Measurements from ENCODE around the gene MTHFD2. TPM values are rescaled to one million over a fixed set of nuclear protein-coding genes. Genes with fewer than 3 reads are reported as not detected.

Gene MTHFD2
- total and polyA plus RNA-seq, 2 of the 8 experiments (the other 6 are each of a cell fraction or from before 2014, with no cell fraction given), result 99.5 to 291 TPM

GRCh38 chr2:74205113-74205512 lies 6.7 kb downstream of the MTHFD2 start (continued):
- TF ChIP-seq KDM5A (IDR thresholded peaks at IDR 0.05; ENCODE audit: low read length) (no peak), TBP (IDR thresholded peaks at IDR 0.05; ENCODE audit: low read depth, low read length) (no peak), KDM4A (IDR thresholded peaks at IDR 0.05; ENCODE audit: low read depth, low read length, severe bottlenecking) (no peak)
